Dedifferentiated amniotic fluid mesenchymal stem cell (primary cell): ENCODE results near the gene KLF13.

Source experiments
- DNase-seq: peaks from one replicate; pipeline ENCODE4 v3.0.0-alpha.2; 2016; ENCODE audit errors: extremely low spot score

Gene KLF13

DNA sequence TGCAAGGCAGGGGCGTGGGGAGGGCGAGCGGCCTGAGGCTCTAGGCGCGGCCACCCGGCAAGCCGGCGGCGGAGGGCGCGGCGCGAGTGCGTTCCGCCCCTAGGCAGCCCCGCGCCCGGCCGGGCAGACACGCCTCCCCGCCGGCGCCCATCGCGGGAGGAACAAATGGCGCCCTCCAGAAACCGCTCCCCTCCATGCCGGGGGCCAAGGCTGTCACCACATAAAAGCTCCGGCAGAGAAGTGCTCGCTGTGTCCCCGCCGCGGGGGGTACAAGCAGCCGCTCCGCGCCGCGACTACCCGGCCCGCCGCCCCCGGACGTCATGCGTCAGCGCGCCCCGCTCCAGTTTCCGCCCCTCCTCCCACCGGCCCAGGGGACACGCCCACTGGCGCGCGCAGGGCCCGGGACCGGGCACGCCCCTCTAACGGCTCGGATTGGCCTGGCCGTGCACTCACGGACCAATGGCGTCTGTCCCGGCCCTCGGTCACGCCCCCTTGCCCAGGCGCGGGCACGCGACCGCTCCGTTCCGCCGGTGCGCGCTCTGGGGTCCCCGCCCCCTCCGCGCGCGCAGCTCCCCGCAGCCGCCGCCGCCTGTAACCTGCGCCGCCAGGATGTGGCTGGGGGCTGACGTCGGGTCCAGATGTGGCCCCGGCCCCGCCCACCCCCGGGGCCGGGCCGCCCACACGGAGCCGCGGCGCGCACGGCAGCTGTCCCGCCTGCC lies at the start of gene KLF13:
TSS of gene KLF13 (plus strand) at position 680 of the 719 bp plus-strand sequence. CDS start 378 bp downstream, outside the sequence.
- peak; percentile 95 for DNase-seq

DNA sequence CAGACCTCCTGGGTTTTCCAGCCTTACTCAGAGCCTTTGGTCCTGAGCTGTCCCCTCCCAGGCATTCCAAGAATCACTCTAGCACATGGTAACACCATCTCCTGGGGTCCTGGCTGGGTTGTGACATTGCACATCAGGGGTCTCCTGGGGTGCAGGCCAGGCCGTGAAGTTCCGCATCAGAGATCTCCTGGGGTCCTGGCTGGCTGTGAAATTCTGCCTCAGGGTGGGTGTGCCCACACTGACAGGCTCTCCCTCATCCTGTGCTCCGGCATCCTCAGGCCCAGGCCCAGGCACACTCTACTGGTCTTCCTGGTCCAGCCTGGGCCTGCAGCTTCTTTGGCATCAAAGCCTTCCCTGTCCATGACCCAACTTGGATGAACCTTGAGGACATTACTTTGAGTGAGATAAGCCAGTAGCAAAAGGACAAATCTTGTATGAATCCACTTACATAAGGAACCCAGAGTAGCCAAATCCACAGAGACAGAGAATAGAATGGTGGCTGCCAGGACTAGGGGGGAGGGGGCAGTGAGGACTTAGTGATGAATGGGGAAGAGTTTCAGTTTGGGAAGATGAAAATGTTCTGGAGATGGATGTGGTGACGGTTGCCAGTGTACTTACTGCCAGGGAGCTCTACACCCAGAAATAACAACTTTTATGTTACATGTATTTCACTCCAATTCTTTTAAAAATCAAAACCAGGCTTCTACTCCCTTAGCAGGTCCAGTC lies 49.1 kb upstream of the KLF13 start:
- DNase-seq: no peak

DNA sequence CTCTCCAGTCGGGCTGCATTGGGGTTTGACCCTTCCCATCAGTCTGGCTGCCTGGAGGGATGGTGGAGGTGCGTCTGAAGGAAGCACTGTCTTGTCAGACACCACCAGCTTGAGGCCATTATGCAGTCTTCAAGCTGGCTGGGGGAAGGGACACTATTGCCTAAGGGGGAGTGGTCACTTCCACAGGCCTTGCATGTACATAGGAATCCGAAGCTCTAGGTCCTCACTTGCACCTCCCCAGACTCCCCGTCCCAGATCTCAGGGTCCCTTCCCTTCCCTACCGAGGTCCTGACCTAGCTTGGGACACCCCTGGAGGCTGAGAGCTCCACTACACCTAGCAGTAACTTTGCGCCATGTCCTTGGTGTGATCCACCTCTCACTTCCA lies 48.6 kb upstream of the KLF13 start:
- no peak for DNase-seq

DNA sequence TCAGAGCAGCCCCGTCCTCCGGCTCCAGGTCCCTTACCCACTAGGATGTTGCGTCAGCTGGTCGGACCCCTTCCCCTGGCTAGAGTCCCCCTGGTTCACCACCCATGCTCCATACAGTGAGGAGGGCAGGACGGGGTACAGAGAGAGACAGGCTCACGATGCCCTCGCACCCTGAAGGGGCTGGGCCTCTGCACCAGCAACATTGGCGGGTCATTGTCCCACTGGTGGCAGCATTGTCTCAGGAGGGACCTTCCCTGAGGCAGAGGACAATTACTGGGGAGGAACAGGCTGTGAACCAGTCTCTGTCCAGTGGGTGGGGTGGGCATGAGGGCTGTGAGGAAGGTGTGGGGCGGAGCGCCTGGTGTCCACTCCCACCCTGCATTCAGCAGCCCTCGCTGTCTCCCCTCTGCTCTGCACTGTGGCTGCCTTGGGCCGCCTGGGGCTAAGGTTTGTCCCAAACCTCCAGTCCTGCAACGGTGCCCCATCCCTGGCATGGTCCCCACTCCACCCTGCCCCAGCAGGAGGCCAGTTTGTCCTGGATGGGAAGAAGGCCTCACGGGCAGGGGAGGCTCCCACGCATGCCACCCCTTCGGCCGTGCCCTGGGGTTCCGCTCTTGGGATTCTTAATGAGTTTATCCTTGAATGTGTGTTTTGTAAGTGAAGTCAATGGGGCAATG lies 48.0 kb upstream of the KLF13 start:
- DNase-seq: no peak

DNA sequence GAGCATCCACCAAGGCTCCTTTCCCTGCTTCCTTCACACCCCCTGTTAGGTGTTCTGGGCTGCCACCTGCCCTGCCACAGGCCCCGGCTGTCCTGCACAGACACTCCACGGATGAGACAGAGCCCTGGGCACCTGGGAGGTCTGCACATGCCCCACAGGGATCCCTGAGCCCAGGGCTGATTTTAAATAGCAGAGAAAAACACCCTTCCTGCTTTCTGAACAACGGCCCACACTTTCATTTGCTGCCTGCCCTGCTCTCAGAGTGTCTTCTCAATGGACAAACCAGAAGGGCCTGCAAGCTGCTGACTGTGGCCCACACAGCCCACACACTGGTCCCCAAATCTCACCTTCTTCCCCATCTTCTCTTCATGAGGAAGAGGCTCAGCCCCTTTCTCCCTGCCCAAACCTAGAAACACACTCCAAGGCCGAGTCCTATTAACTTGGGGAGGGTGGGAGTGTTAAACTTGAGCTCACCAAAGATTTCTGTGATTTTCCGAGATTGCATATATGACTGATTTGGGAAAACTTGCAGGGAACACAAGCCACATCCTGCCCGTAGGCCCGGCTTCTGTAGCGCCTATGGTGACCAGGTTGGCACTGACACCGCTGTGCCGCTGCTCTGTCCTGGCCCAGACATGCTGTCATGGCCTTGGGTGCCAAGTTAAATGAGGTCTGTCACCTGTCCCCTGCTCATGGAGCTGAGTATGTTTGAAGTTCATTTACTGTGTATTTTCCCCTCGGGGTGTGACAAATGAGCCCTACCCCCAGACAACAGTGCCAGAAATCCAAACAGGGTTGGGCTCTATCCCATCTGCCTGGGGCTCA lies 47.2 kb upstream of the KLF13 start:
- no peak for DNase-seq

DNA sequence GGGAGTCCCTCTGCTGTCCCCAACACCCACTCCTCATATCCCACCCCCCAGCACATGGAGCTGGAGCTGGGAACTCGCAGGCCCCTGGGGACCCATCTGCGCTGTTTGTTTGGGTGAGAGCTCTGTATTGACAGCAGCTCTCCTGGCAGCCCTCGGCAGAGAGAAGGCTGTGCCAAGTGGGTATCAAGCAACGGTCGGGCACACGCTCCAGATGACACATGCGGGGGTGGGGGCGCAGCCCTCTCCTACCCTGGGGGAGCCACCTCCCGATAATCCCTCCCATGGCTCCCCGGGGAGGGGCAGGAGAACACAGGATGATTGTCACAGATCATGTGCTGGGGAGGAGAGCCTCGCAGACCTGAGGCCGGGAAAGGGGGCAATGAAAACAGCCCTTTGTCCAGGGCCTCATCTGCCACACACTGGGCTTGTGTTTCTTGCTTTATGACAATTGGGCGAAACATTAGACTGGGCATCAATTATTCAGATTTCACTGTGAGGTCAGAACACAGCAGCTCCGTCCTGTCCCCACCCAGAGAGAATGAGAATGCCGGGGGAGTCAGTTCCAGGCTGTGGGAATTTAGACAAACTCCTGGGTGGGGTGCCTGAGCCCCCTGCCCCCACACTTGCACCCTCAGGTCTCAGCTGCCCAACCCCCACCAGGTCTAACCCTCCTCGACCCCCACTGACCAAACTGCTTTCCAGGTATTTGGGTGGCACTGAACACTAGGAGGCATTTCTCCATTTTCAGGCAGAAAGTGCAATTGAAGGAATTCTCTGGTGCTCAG lies 46.4 kb upstream of the KLF13 start:
- DNase-seq: no peak

- no peak for DNase-seq
These were observed 45.8 kb upstream of the KLF13 start for GRCh38 chr15:31280831-31281216.

DNA sequence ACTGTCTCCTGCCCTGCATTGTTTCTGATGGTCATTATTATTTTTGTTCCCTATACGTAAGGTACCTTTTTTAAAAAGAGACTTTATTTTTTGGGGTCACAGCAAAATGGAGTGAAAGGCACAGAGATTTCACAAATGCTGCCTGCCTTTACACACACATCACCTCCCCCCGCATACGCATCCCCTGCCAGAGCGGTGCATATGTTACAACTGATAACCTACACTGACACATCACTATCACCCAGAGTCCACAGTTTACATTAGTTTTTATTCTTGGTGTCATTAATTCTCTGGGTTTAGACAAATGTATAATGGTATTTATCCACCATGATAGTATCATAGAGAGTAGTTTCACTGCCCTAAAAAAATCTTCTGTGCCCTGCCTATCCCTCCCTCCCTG lies 43.6 kb upstream of the KLF13 start:
- no peak for DNase-seq

GRCh38 chr15:31285772-31286261 lies 40.8 kb upstream of the KLF13 start:
- no peak for DNase-seq

- DNase-seq: no peak
These were observed 35.5 kb upstream of the KLF13 start for GRCh38 chr15:31291048-31291578.

DNA sequence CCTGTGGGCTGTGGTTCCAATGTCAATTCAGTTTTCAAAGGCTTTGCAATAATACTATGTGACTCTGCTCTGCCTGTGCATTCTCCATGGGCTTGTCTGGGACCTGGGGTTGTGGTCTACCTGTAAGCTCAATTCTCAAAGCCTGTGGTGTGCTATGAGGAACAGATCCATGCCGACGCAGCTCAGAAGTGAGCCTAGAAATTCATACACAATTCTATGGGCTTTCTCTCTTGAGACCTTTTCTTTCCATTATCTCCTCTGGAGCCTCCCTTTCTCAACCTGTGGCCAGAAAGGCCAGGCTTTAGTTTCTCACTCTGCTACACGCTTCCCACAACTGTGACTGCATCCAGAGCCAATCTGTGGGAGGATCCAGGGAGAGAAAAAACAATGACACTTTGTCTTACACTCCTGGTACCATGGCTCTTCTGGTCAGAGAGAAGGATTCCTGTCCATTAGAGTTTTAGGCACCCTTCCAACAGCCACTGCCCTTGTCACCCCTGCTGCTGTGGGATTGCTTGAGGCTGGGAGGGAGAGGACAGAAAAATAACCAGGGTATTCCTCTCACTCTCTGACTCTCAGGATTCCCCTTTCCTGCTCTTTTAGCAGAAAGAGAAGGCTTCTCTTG lies 34.1 kb upstream of the KLF13 start:
- no peak for DNase-seq

DNA sequence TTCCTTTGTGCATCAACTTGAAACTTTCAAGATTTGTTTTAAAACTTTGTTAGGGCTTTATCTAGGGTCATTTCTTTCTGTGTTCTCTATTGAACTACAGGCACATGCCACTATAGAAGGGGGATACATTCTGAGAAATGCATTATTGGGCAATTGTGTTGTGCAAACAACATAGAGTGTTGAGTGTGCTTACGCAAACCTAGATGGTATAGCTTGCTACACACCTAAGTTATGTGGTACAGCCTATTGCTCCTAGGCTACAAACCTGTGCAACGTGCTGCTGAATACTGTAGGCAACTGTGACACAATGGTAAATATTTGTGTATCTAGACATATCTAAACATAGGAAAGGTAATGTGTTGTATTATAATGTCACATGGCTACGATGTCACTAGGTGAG lies 33.0 kb upstream of the KLF13 start:
- no peak for DNase-seq

DNA sequence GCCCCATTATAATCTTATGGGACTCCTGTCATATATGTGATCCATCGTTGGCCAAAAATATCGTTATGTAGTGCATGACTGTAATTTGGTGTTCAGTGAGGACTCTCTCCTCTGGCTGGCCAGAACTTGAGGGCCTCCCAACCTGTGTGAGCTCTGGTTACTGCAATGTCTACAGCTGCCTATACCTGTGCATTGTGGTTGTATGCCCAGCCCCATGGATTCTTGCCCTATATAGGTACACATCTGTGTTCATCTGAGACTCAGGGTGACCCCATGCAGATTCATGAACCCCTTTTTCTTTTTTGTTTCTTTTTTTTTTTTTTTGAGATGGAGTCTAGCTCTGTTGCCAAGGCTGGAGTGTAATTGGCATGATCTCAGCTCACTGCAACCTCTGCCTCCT lies 32.6 kb upstream of the KLF13 start:
- DNase-seq: no peak

DNA sequence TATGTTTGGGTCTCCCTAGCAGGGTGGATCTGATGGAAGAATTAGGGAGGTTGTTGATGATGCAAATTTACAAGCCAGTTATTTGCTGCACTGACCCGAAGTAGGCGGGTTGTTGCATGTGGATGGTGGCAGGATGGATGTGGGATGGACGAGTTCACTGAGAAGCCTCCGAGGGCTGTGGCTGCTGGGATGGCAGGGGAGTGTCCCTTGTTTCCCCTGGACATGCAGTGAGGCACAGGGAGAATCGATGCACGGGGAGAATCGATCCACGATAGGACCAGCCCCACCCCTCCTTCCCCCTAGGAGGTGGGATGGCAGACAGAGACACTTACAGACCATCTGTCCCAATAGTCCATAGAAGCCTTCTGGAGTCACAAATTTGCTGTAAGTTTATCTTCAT lies 31.0 kb upstream of the KLF13 start:
- no peak for DNase-seq

GRCh38 chr15:31296219-31296645 lies 30.4 kb upstream of the KLF13 start:
- DNase-seq: no peak

DNA sequence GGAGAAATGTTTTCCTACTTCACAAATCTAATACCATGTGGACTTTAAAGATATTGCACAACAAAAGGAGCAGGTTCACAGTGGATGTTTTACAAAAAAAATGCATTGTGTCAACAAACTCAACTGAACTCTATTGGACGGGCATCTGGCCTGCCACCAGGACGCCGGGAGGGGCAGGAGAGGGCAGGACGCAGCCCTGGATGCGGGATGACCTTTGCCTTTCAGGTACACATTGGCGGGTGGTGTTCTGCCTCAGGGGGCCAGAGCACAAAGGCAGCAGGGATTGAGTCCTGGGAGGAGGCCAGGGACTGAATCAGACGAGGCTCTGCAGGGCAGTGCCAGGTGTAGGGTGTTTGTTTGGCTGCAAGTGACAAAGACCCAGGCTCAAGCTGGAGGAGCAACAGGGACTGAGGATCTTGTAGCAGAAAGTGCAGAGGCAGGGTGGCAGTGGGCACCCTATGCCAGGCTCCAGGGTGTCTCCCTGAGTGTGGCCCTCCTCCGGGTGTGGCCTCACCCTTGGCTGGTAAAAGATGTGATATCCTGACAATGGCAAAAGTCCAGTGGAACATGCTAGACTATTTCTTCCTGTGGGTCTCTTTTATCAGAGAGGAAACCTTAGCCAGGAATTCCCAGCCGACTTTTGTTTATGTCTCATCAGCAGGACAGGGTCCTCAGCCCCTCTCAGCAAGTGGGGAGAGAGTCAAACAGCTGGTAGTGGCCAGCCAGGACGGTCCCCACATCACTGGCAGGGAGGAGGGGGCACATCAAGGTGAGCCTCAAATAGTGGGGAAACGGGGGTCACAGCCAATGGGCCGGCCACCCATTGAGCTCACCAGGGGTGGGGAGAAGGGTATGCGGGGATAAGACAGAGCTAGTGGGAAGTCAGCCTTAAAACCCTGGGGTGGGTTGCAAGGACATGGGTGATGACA lies 29.7 kb upstream of the KLF13 start:
- no peak for DNase-seq

DNA sequence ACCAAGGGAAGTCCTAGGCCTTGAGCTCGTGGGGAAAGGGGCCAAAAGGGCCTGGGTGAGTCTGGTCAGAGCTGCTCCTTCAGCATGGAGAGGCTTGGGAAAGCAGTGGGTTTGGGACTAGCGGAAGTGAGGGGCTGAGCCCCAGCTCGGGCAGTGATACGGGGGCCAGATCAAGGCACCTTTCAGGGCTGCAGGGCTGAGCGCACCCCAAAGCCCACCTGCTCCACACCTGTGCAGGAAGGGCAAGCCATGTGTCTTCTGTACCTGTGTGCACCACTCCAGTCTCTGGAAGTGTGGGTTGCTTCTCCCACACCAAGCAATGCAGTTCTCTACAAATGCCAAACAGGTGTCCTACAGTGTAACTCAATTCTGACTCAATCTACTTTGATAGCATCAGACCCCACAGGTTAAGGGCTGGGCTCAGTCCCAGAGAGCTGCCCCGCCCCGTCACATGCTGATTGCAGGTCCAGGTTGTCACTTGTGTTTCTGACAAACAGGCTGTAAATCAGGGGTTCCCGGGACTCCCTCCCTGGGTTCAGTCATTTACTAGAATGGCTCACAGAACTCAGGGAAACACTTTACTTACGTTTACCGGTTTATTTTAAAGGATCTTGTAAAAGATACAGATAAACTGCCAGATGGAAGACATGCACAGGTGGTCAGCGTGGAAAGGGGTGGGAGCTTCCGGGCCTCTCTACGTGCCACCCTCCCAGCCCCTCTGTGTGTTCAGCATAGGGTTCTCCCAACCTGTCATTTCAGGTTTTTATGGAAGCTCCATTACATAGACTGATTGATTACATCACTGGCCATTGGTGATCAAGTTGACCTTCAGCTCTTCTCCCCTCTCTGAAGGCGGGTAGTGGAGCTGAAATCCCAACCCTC lies 28.8 kb upstream of the KLF13 start:
- DNase-seq: no peak

DNA sequence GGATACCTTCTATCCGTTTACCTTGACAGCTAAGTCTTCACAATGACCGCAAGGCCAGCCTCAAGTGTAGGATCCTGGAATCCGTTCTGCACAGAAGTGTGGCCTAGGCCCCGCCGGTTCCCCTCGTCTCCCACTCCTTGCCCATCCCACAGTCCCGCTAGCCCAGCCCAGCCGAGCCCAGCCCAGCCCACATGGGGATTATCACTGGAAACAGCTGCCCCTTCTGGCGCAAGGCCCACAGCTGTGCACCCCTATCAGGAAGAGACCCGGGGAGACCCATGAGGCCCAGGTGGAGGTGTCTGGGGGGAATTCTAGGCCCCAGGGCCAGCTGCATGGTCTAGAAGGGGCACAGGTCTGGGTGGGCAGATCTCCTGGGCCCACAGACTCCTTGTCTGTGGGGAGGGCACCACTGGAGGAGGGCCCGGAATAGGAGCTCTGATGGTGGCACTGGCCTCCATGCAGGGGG lies 27.9 kb upstream of the KLF13 start:
- no peak for DNase-seq
